ENCODE measurements around the gene PFKFB1.

DNA sequence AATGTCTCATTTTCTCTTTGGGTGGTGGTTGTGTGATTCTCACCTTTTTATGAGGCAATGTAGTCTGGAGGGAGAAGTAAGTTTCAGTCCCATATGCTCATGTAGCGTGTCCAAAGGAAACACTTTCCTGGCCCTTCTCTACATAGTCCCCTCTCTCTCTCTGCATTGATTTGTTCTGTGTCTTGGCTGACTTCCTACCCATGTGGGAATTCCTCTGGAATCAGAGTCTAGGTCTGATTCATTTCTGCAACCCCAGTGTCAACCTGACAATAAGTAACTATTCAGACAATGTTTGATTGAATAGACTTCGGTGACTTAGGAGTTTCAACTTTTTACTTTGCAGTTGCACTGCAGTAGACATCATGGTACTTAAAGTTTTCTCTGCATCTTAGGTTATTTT, 39.4 kb upstream of the PFKFB1 start:
- TF ChIP-seq POLR2A (IDR thresholded peaks at IDR 0.05; ENCODE audit: low read length) (no peak), JUNB (IDR thresholded peaks at IDR 0.05) (no peak), JUN (IDR thresholded peaks at IDR 0.05) (no peak), MAZ (IDR thresholded peaks at IDR 0.05; ENCODE audit: borderline replicate concordance, low read depth, low read length) (no peak), MAFK (IDR thresholded peaks at IDR 0.05; ENCODE audit: partially characterized antibody) (no peak)
- TF ChIP-seq, protein P1, sequence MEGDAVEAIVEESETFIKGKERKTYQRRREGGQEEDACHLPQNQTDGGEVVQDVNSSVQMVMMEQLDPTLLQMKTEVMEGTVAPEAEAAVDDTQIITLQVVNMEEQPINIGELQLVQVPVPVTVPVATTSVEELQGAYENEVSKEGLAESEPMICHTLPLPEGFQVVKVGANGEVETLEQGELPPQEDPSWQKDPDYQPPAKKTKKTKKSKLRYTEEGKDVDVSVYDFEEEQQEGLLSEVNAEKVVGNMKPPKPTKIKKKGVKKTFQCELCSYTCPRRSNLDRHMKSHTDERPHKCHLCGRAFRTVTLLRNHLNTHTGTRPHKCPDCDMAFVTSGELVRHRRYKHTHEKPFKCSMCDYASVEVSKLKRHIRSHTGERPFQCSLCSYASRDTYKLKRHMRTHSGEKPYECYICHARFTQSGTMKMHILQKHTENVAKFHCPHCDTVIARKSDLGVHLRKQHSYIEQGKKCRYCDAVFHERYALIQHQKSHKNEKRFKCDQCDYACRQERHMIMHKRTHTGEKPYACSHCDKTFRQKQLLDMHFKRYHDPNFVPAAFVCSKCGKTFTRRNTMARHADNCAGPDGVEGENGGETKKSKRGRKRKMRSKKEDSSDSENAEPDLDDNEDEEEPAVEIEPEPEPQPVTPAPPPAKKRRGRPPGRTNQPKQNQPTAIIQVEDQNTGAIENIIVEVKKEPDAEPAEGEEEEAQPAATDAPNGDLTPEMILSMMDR (IDR thresholded peaks at IDR 0.05), result no peak
